Smooth muscle cell of bladder (primary cell): ENCODE measurements around the gene FGF7. TPM values are rescaled to one million over a fixed set of nuclear protein-coding genes. Genes with fewer than 3 reads are reported as not detected.

Experiments
- total RNA-seq: library from RNA; depleted of rRNA; stranded (reverse); fragments of >200 nt; gene quantifications from 2 replicates; pipeline ENCODE4 v1.2.3, GENCODE V29; 2014

The FGF7 gene, protein sequence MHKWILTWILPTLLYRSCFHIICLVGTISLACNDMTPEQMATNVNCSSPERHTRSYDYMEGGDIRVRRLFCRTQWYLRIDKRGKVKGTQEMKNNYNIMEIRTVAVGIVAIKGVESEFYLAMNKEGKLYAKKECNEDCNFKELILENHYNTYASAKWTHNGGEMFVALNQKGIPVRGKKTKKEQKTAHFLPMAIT
- 976 and 1,252 TPM in 2 replicates for total RNA-seq

GRCh38 chr15:49423021-49423420 lies at the start of gene FGF7:
Gene FGF7, plus strand, starts transcription at chr15:49423242. Its CDS starts 1,056 bp downstream, at chr15:49424298.

Other genes with a start within 250 kb of the FGF7 start
- 4.4 and 4.6 TPM in 2 replicates for gene FAM227B, start 197.6 kb downstream of the FGF7 start, total RNA-seq
- 61.0 and 68.6 TPM in 2 replicates for gene DTWD1, start 197.8 kb downstream of the FGF7 start, total RNA-seq